Liver (tissue), 9 donors: ENCODE data around the gene PIK3R6. TPM values are rescaled to one million over a fixed set of nuclear protein-coding genes. Genes with fewer than 3 reads are reported as not detected.

Experiments used
- DNase-seq: peaks from one replicate; pipeline ENCODE4 v3.0.0-alpha.2; 2017; ENCODE audit warnings: low spot score
- H3K27ac ChIP-seq, 2 donors: one replicate each; pipeline ENCODE4 v1.7.0; 2013; ENCODE audit warnings: inconsistent platforms in 2 of 2, low read length in 2 of 2, control low read depth in 1 of 2, low read depth in 1 of 2, mild to moderate bottlenecking in 1 of 2
- H3K27me3 ChIP-seq, 4 donors: one replicate each; pipeline versions ENCODE4 v1.6.1 to v1.7.0; 2013; ENCODE audit warnings: low read length in 3 of 4, inconsistent platforms in 1 of 4, mild to moderate bottlenecking in 1 of 4, moderate library complexity in 1 of 4; ENCODE audit not compliant: control insufficient read depth in 4 of 4, insufficient read depth in 4 of 4
- H3K36me3 ChIP-seq, 4 donors: one replicate each; pipeline versions ENCODE4 v1.6.1 to v1.7.0; 2013; ENCODE audit warnings: low read length in 3 of 4, mild to moderate bottlenecking in 3 of 4, low read depth in 1 of 4, moderate library complexity in 1 of 4; ENCODE audit not compliant: control insufficient read depth in 4 of 4, insufficient read depth in 3 of 4
- H3K4me1 ChIP-seq, 4 donors: one replicate each; pipeline versions ENCODE4 v1.6.1 to v1.7.0; 2013; ENCODE audit warnings: low read length in 3 of 4, mild to moderate bottlenecking in 3 of 4, moderate library complexity in 1 of 4; ENCODE audit not compliant: control insufficient read depth in 4 of 4, insufficient read depth in 4 of 4
- H3K4me3 ChIP-seq, 3 donors: one replicate each; pipeline versions ENCODE4 v1.6.1 to v1.7.0; 2013; ENCODE audit warnings: low read length in 3 of 3, control low read depth in 1 of 3, low read depth in 1 of 3, mild to moderate bottlenecking in 1 of 3
- H3K9ac ChIP-seq, 2 donors: one replicate each; pipeline ENCODE4 v1.7.0; 2013; ENCODE audit warnings: low read length in 2 of 2, mild to moderate bottlenecking in 2 of 2, moderate library complexity in 2 of 2, control low read depth in 1 of 2, low read depth in 1 of 2
- H3K9me3 ChIP-seq, 4 donors: one replicate each; pipeline versions ENCODE4 v1.6.1 to v1.7.0; 2013; ENCODE audit warnings: low read length in 3 of 4; ENCODE audit not compliant: control insufficient read depth in 4 of 4
- CTCF ChIP-seq: fragments of 150-350 bp; IDR thresholded peaks from 2 replicates; pipeline ENCODE4 v1.5.1; 2017; ENCODE audit warnings: improper control_type of control experiment, low read depth, low read length; ENCODE audit not compliant: missing input control
- EGR1 ChIP-seq, 2 donors: IDR thresholded peaks; 2 replicates each; pipeline ENCODE4 v1.6.1; 2016 to 2018; ENCODE audit warnings: antibody characterized with exemption in 2 of 2, low read depth in 2 of 2
- FOXA1 ChIP-seq: IDR thresholded peaks from 2 replicates; pipeline ENCODE4 v1.6.1; 2016; ENCODE audit warnings: antibody characterized with exemption
- FOXA2 ChIP-seq: IDR thresholded peaks from 2 replicates; pipeline ENCODE4 v1.6.1; 2016; ENCODE audit warnings: antibody characterized with exemption
- GABPA ChIP-seq, 2 donors: IDR thresholded peaks in 1 of 2; conservative IDR thresholded peaks in 1 of 2; 2 replicates each; pipeline ENCODE4 v1.6.1; 2016; ENCODE audit warnings: antibody characterized with exemption in 2 of 2, mild to moderate bottlenecking in 1 of 2, moderate library complexity in 1 of 2
- HNF4G ChIP-seq: IDR thresholded peaks from 2 replicates; pipeline ENCODE4 v1.6.1; 2016; ENCODE audit warnings: antibody characterized with exemption
- MAX ChIP-seq: IDR thresholded peaks from 2 replicates; pipeline ENCODE4 v1.6.1; 2016; ENCODE audit warnings: antibody characterized with exemption
- NR2F2 ChIP-seq: IDR thresholded peaks from 2 replicates; pipeline ENCODE4 v1.6.1; 2016; ENCODE audit warnings: antibody characterized with exemption
- RAD21 ChIP-seq, 2 donors: IDR thresholded peaks; 2 replicates each; pipeline ENCODE4 v1.6.1; 2016; ENCODE audit warnings: antibody characterized with exemption in 2 of 2, mild to moderate bottlenecking in 2 of 2
- REST ChIP-seq: IDR thresholded peaks from 2 replicates; pipeline ENCODE4 v1.6.1; 2016; ENCODE audit warnings: antibody characterized with exemption, mild to moderate bottlenecking
- YY1 ChIP-seq: IDR thresholded peaks from 2 replicates; pipeline ENCODE4 v1.6.1; 2016; ENCODE audit warnings: antibody characterized with exemption, mild to moderate bottlenecking
- ZBTB33 ChIP-seq: IDR thresholded peaks from 2 replicates; pipeline ENCODE4 v1.6.1; 2016; ENCODE audit warnings: antibody characterized with exemption
- WGBS: extraction: QIAGEN DNeasy Blood & Tissue Kit; methylation state at CpG from one replicate; pipeline ENCODE4 v1.1.7; 2013; 5-methylcytosine and 5-hydroxymethylcytosine counted together
- polyA plus RNA-seq, 2 donors: library from polyadenylated mRNA; stranded (reverse) in 1 of 2; unstranded in 1 of 2; fragments of 200-250 nt in 1 of 2; fragments of >200 nt in 1 of 2; fragmentation: Nextera tagmentation in 1 of 2; extraction: Ambion mirVana in 1 of 2; gene quantifications; one replicate each; pipeline versions ENCODE4 v1.2.1 to v1.2.3, GENCODE V29; 2013 to 2015
- total RNA-seq, 2 donors: library from RNA; depleted of rRNA; stranded (reverse); fragments of >200 nt; gene quantifications; one replicate each; pipeline ENCODE4 v1.2.3, GENCODE V29; 2014
- donor health status: healthy.
- donor health status: healthy.
- donor health status: healthy.
- donor health status: healthy.
- donor health status: healthy.

Gene PIK3R6
- total and polyA plus RNA-seq, 4 donors: 0.15 to 0.37 (median 0.18) TPM

- TF ChIP-seq MAX (no peak), FOXA1 (no peak), GABPA (IDR thresholded peaks at IDR 0.05 in 1 of 2, conservative IDR thresholded peaks at IDR 0.05 in 1 of 2) (no peak), EGR1 (IDR thresholded peaks at IDR 0.05; ENCODE audit: low read depth in 2 of 2) (no peak), CTCF (no peak), RAD21 (IDR thresholded peaks at IDR 0.05) (no peak)
- Histone ChIP-seq H3K4me3 (no peak overlapping the region), H3K4me1 (peaks cover 0 to 4% (median 2%) of the 10 kb centered on the region in 4 donors), H3K27me3 (peaks cover 0 to 4% (median 0%) of the 10 kb centered on the region in 4 donors), H3K27ac (no peak overlapping the region), H3K9me3 (no peaks in the 10 kb centered on the region), H3K36me3 (no peaks in the 10 kb centered on the region), H3K9ac (no peak overlapping the region)
- 86% methylated on average over 6 of the region's 6 CpGs for WGBS
- no peak for DNase-seq
Measured at GRCh38 chr17:8801135-8801840, 66.2 kb downstream of the PIK3R6 start.

- Histone ChIP-seq H3K27ac (no peak overlapping the region), H3K4me1 (peaks cover 0 to 4% (median 2%) of the 10 kb centered on the region in 4 donors), H3K4me3 (no peak overlapping the region), H3K27me3 (peaks cover 0 to 4% (median 0%) of the 10 kb centered on the region in 4 donors), H3K36me3 (no peaks in the 10 kb centered on the region), H3K9me3 (no peaks in the 10 kb centered on the region), H3K9ac (no peak overlapping the region)
- TF ChIP-seq YY1: no peak
- no peak for TF ChIP-seq NR2F2
- no peak for TF ChIP-seq RAD21 (IDR thresholded peaks at IDR 0.05)
- TF ChIP-seq FOXA2: no peak
- no peak for TF ChIP-seq GABPA (IDR thresholded peaks at IDR 0.05 in 1 of 2, conservative IDR thresholded peaks at IDR 0.05 in 1 of 2)
- no peak for TF ChIP-seq HNF4G
- no peak for TF ChIP-seq ZBTB33
- no peak for TF ChIP-seq CTCF
- no peak for TF ChIP-seq REST
- 77% methylated on average over 2 of the region's 2 CpGs for WGBS
- no peak for DNase-seq
Measured at GRCh38 chr17:8800656-8801055, 66.8 kb downstream of the PIK3R6 start.
